ENCODE data around the gene INSR. TPM values are rescaled to one million over a fixed set of nuclear protein-coding genes. Genes with fewer than 3 reads are reported as not detected.

The INSR gene
- total and polyA plus RNA-seq, 2 of the 8 experiments (the other 6 are each of a cell fraction or from before 2014, with no cell fraction given) = 13.1 to 48.7 TPM

- TF ChIP-seq, protein P1, sequence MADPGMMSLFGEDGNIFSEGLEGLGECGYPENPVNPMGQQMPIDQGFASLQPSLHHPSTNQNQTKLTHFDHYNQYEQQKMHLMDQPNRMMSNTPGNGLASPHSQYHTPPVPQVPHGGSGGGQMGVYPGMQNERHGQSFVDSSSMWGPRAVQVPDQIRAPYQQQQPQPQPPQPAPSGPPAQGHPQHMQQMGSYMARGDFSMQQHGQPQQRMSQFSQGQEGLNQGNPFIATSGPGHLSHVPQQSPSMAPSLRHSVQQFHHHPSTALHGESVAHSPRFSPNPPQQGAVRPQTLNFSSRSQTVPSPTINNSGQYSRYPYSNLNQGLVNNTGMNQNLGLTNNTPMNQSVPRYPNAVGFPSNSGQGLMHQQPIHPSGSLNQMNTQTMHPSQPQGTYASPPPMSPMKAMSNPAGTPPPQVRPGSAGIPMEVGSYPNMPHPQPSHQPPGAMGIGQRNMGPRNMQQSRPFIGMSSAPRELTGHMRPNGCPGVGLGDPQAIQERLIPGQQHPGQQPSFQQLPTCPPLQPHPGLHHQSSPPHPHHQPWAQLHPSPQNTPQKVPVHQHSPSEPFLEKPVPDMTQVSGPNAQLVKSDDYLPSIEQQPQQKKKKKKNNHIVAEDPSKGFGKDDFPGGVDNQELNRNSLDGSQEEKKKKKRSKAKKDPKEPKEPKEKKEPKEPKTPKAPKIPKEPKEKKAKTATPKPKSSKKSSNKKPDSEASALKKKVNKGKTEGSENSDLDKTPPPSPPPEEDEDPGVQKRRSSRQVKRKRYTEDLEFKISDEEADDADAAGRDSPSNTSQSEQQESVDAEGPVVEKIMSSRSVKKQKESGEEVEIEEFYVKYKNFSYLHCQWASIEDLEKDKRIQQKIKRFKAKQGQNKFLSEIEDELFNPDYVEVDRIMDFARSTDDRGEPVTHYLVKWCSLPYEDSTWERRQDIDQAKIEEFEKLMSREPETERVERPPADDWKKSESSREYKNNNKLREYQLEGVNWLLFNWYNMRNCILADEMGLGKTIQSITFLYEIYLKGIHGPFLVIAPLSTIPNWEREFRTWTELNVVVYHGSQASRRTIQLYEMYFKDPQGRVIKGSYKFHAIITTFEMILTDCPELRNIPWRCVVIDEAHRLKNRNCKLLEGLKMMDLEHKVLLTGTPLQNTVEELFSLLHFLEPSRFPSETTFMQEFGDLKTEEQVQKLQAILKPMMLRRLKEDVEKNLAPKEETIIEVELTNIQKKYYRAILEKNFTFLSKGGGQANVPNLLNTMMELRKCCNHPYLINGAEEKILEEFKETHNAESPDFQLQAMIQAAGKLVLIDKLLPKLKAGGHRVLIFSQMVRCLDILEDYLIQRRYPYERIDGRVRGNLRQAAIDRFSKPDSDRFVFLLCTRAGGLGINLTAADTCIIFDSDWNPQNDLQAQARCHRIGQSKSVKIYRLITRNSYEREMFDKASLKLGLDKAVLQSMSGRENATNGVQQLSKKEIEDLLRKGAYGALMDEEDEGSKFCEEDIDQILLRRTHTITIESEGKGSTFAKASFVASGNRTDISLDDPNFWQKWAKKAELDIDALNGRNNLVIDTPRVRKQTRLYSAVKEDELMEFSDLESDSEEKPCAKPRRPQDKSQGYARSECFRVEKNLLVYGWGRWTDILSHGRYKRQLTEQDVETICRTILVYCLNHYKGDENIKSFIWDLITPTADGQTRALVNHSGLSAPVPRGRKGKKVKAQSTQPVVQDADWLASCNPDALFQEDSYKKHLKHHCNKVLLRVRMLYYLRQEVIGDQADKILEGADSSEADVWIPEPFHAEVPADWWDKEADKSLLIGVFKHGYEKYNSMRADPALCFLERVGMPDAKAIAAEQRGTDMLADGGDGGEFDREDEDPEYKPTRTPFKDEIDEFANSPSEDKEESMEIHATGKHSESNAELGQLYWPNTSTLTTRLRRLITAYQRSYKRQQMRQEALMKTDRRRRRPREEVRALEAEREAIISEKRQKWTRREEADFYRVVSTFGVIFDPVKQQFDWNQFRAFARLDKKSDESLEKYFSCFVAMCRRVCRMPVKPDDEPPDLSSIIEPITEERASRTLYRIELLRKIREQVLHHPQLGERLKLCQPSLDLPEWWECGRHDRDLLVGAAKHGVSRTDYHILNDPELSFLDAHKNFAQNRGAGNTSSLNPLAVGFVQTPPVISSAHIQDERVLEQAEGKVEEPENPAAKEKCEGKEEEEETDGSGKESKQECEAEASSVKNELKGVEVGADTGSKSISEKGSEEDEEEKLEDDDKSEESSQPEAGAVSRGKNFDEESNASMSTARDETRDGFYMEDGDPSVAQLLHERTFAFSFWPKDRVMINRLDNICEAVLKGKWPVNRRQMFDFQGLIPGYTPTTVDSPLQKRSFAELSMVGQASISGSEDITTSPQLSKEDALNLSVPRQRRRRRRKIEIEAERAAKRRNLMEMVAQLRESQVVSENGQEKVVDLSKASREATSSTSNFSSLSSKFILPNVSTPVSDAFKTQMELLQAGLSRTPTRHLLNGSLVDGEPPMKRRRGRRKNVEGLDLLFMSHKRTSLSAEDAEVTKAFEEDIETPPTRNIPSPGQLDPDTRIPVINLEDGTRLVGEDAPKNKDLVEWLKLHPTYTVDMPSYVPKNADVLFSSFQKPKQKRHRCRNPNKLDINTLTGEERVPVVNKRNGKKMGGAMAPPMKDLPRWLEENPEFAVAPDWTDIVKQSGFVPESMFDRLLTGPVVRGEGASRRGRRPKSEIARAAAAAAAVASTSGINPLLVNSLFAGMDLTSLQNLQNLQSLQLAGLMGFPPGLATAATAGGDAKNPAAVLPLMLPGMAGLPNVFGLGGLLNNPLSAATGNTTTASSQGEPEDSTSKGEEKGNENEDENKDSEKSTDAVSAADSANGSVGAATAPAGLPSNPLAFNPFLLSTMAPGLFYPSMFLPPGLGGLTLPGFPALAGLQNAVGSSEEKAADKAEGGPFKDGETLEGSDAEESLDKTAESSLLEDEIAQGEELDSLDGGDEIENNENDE (IDR thresholded peaks at IDR 0.05; ENCODE audit: insufficient replicate concordance, low read length) = no peak
- TF ChIP-seq KDM1A (IDR thresholded peaks at IDR 0.05; ENCODE audit: borderline replicate concordance, low read length) = no peak
- TF ChIP-seq POU5F1 (IDR thresholded peaks at IDR 0.05; ENCODE audit: low read depth, low read length) = no peak
- TF ChIP-seq SUZ12 (IDR thresholded peaks at IDR 0.05; ENCODE audit: low read length) = no peak
- no peak for TF ChIP-seq NANOG (IDR thresholded peaks at IDR 0.05; ENCODE audit: insufficient read depth, low read depth, low read length, poor library complexity, severe bottlenecking)
- no peak for TF ChIP-seq USF2 (IDR thresholded peaks at IDR 0.05; ENCODE audit: low read length)
- no peak for TF ChIP-seq EZH2 (IDR thresholded peaks at IDR 0.05; ENCODE audit: low read depth, low read length, severe bottlenecking)
- TF ChIP-seq CBX5 (IDR thresholded peaks at IDR 0.05; ENCODE audit: low read depth, low read length) = no peak
- TF ChIP-seq TAF7 (optimal IDR thresholded peaks at IDR 0.05; ENCODE audit: borderline replicate concordance, low read depth, low read length) = no peak
These were observed 155.8 kb downstream of the INSR start (continued) for GRCh38 chr19:7138402-7138801.

Measured in H1 (cell line).